ENCODE results near the gene STIM2.
"Not testable (repeated sequence)": the region's sequence is repeated elsewhere in the genome, so short reads cannot be mapped to it uniquely, and the experiment has no call there.

Gene STIM2

DNA sequence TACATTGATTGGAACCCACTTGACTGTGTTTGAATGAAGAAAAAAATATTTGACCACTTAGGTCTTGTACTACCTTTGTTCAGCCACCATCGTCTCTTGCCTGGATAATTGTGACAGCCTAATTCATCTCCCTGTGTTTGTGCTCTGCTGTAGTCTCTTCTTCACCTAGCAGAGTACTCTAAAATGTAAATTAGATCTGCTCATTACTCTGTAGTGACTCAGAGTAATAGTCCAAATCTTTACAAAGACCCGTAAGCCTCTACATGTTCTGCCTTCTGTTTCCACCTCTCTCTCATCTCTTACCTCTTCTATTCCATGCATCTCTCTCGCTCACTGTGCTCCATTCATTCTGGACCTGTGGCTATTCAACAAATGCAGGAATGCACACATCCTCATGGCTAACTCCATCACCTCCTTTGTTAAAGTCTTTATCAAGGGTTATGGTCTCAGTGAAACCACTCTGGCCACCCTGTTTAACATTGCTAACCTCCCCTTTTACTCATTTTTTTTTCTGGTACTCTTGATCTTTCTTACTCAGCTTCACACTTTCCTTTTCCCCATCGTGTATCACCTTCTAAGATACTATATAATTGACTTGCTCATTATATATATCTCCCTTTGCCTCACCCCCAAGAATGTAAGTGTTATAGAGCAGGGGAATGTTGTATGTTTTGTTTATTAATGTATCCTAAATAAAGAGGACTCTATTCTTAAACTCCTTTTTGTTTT, 98.4 kb downstream of the STIM2 start:
- no peak for DNase-seq

GRCh38 chr4:26959654-26960047, 99.0 kb downstream of the STIM2 start:
- DNase-seq, result no peak

GRCh38 chr4:26962720-26963119, 102.1 kb downstream of the STIM2 start:
- no peak for DNase-seq

DNA sequence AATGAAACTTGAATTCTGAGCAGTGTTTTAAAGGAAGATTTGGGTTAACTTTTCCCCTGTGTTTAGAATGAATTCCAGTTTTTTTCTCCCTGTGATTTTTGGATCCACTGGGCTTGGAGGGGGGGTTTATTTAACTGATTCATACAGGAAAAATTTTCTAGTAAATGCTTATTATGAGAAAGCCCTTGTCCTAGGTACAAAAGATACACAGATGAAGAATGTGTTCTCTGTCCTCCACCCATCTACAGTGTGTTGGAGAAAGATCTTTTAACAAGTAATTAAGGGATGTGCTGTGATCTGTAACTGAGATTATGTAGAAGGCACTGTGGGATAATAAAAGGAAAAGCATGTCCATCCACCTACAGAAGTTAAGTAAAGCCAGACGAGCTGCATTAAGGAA, 103.9 kb downstream of the STIM2 start:
- DNase-seq, result no peak

DNA sequence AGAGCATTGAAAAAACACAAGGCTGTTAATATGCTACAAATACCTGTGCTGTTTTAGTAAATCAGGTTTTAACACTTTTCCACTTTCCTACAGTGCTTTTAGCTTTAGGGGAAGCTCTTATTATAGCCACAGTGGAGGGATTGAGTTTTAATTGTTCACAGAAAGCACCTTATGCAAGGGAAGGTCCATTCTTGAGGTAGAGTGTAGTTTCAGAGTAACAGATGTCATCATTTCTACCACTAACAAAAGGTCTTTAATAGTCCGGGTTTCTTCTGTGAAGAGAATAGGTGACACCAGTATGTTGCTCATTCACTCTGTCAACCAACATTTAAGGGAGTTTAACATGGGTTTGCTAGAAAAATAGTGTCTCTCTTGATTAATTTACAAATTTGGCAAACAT, 104.4 kb downstream of the STIM2 start:
- no peak for DNase-seq

DNA sequence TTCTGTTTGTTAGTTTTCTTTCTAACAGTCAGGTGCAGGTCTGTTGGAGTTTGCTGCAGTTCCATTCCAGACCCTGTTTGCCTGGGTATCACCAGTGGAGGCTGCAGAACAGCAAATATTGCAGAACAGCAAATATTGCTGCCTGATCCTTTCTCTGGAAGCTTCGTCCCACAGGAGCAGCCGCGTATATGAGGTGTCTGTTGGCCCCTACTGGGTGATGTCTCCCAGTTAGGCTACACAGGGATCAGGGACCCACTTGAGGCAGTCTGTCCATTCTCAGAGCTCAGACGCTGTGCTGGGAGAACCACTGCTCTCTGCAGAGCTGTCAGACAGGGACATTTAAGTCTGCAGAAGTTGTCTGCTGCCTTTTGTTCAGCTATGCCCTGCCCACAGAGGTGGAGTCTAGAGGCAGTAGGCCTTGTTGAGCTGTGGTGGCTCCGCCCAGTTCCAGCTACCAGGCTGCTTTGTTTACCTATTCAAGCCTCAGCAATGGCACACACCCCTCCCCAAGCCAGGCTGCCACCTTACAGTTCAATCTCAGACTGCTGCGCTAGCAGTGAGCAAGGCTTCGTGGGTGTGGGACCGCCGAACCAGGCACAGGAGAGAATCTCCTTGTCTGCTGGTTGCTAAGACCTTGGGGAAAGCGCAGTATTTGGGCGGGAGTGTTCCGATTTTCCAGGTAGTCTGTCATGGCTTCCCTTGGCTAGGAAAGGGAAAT, 115.0 kb downstream of the STIM2 start:
- not testable (repeated sequence) for DNase-seq

GRCh38 chr4:26978387-26979053, 117.9 kb downstream of the STIM2 start:
- DNase-seq, result no peak

GRCh38 chr4:26984896-26985295, 124.3 kb downstream of the STIM2 start:
- no peak for DNase-seq

GRCh38 chr4:26985873-26986272, 125.2 kb downstream of the STIM2 start:
- no peak for DNase-seq

- no peak for DNase-seq
Measured at GRCh38 chr4:26987191-26987590, 126.5 kb downstream of the STIM2 start.

- DNase-seq, result no peak
Measured at GRCh38 chr4:26991057-26991456, 130.4 kb downstream of the STIM2 start.

- DNase-seq, result no peak
Measured at GRCh38 chr4:26992657-26993361, 132.2 kb downstream of the STIM2 start.

DNA sequence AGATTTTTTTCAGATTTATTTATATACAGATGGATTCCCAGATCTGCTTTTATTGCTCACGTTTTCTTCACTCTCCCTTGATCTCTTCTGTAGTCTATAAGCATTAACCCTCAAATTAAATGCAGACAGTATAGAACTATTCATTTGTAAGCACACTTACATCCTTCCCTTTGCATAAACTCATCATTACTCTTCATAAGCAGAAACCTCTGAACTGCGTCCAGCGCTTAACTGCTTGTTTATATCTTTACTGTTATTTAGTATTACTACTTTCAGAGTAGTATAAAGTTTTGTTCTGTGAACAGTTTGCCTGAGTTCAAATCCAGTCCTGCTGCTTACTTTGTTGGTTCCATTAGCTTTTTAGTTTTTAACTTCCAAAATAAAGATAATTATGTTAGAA, 132.9 kb downstream of the STIM2 start:
- DNase-seq, result no peak

DNA sequence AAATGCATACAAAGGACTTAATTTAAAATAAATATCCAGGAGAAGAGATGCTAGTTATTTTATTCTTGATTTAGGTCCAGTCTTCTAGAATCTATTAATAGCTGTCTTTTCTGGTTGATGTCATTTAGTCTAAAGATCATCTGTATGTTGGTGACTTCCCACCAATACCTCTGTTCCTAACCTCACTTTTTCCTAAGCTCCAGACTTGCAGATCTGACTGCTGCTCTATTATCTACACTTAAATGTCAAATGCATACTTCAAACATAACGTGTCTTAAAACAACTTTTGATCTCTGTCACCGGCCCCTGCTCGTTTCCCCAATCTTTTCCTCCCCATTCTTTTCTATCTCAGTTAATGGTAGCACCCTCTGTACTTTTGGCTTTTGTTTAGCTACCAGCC, 133.3 kb downstream of the STIM2 start:
- no peak for DNase-seq

DNA sequence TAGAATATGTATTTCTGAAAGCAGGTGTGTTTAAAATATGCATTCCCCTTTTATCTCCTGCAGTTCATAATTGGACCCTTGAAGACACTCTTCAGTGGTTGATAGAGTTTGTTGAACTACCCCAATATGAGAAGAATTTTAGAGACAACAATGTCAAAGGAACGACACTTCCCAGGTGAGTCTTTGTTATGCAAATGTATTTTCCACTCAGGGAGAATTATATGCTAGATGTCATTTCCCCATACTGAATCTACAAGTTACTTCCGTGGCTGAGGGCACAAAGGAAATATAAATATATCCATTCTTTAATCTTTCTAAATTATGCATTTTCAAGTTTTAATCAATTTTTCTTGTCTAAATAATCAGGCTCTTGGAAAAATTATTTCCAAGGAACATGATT, 134.7 kb downstream of the STIM2 start:
- DNase-seq, result no peak

DNA sequence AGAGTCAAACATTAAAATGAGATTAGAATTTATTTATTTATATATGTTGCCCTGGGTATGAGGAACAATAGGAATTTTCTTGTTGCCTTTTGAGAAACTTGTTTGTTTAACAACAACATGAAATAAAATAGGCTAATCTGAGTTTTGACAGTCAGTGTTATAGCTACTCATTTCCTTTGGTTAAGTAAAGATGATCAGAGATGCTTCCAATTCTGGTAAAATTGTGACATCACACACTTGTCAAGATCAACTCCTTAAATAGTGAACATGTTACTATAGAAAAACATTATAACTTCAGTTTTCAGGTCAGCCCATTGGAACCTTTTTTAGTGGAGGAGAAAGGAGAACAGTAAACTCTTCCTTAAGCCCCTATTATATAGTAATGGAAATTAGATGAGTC, 136.1 kb downstream of the STIM2 start:
- no peak for DNase-seq

- no peak for DNase-seq
Measured at GRCh38 chr4:26999689-27000088, 139.0 kb downstream of the STIM2 start.

- DNase-seq, result no peak
Measured at GRCh38 chr4:27000122-27000521, 139.5 kb downstream of the STIM2 start.

DNA sequence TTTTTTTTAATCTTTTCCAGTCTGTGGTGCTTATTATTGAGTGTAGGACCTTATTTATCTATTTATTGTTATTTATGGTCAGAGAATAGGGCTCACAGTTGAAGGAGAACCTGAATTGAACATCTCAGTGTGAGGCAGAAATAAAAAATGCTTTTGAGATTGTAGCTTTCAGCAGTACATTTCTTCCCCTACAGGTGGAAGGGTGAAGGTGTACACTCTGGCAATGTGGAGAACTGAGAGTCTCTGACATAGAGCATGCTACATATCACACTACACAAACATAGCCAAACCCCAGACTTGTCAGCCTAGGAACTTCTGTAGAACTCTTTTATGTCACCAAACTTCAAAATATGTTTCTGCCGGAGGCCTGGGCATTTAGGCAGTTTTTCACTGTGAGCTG, 140.2 kb downstream of the STIM2 start:
- DNase-seq, result no peak

DNA sequence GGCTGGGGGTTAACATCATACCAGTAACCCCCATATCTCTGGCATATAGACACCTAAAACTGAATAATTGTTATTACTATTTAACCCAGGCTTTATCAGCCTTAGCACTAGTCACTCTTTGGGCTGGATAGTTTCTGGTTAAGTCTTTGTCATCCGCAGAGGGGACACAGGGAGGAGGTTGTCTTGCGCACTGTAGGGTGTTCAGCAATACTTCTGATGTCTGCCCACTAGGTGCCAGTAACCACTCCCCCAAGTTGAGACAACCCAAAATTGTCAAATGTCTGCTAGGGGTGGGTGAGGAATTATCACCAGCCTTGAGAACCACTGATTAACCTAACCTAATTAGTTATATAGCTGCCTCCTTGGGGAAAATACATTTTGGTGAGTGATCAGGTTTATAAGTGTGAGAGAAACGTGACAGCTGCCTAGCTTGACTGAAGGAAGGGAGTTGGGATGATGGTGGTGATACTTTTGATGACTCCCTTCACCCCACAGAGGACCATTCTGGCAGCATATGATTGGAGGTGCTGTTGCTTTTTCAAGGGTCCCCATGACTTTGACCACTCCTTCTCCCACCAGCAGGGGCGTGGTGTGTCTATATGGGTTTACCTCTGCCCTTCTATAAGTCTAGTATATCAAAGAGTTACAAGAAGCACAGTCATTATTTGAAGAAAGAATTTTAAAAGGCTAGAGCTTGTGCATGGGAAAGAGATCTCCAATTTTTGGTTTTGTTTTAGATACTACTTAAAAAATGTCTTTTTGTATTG, 140.9 kb downstream of the STIM2 start:
- DNase-seq, result no peak

DNA sequence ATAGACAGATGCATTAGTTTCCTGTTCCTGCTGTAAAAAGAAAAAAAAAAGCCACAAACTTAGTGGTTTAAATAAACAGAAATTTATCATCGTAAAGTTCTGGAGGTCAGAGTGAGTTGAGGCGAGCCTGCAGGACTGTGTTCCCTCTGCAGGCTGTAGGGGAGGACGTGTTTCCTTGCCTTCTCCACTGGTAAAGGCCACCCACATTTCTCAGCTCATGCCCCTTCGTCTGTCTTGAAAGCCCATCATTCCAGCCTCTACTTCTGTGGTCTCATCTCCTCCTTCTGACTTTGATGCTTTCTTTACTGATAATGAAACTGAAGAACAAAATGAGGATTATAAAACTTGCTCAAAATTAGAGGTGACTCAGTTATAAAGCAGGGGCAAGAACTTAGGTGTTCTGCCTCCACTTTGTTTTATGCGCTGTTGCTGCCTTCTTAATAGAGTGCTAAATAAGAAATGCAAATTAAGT, 143.0 kb downstream of the STIM2 start:
- no peak for DNase-seq

DNA sequence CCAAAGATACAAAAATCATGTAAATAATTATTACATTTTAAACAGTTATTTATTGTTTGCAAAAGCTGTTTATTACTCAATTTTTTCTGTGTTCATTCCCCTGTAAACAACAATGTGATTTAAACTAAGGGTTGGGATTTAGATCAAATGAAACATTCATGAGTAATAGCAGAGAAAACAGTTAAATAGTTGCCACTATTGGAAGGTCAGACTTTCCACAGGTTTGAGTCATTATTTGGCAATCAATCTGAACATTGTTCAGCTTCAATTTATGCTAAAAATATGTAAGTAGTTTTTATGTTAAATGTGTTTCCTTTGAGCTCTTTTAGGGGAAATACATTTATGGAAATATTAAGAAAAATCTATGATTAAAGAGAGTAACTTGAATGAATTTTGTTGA, 144.9 kb downstream of the STIM2 start:
- no peak for DNase-seq
